PFSK-1 (cell line): ENCODE measurements around the gene MEN1.

ENCODE experiments used
- SIN3A ChIP-seq: IDR thresholded peaks from 2 replicates; pipeline ENCODE4 v1.6.1; 2012; ENCODE audit warnings: mild to moderate bottlenecking, low read length, moderate library complexity, borderline replicate concordance; ENCODE audit not compliant: insufficient read depth
- TAF1 ChIP-seq: IDR thresholded peaks from 2 replicates; pipeline ENCODE4 v1.6.1; 2012; ENCODE audit warnings: low read length, control low read depth, borderline replicate concordance; ENCODE audit not compliant: insufficient read depth

GRCh38 chr11:64805481-64805880 is 4.9 kb downstream of the MEN1 start:
- TF ChIP-seq SIN3A (no peak), TAF1 (no peak)
